ENCODE results near the gene IFNA13.

IFNA13 gene

GRCh38 chr9:21357479-21358460 is 10.1 kb downstream of the IFNA13 start:
- Histone ChIP-seq H3K9me3 (ENCODE audit: control insufficient read depth in 2 of 2, low read length in 2 of 2) (no peaks in the 10 kb centered on the region), H3K27me3 (ENCODE audit: control insufficient read depth in 1 of 2, insufficient read depth in 2 of 2, low read length in 2 of 2) (no peaks in the 10 kb centered on the region), H3K4me3 (ENCODE audit: low read length in 2 of 2) (no peak overlapping the region), H3K36me3 (ENCODE audit: control insufficient read depth in 2 of 2, insufficient read depth in 2 of 2, low read length in 2 of 2) (no peaks in the 10 kb centered on the region), H3K4me1 (ENCODE audit: control insufficient read depth, insufficient read depth, low read length) (no peaks in the 10 kb centered on the region), H3K9ac (ENCODE audit: low read length in 2 of 2) (no peak overlapping the region), H3K27ac (ENCODE audit: low read length) (no peak overlapping the region)

- H3K36me3 ChIP-seq (ENCODE audit: control insufficient read depth in 2 of 2, insufficient read depth in 2 of 2, low read length in 2 of 2) = no peaks in the 10 kb centered on the region
- H3K27me3 ChIP-seq (ENCODE audit: control insufficient read depth in 1 of 2, insufficient read depth in 2 of 2, low read length in 2 of 2) = no peaks in the 10 kb centered on the region
- no peaks in the 10 kb centered on the region for H3K9me3 ChIP-seq (ENCODE audit: control insufficient read depth in 2 of 2, low read length in 2 of 2)
- H3K27ac ChIP-seq (ENCODE audit: low read length) = no peak within 1 kb of the TSS
- no peaks in the 10 kb centered on the region for H3K4me1 ChIP-seq (ENCODE audit: control insufficient read depth, insufficient read depth, low read length)
- no peak within 1 kb of the TSS for H3K4me3 ChIP-seq (ENCODE audit: low read length in 2 of 2)
- H3K9ac ChIP-seq (ENCODE audit: low read length in 2 of 2) = no peak within 1 kb of the TSS
These were observed 17.1 kb downstream of the IFNA13 start, which contains the start of gene IFNA6 for GRCh38 chr9:21350787-21351186. Gene IFNA6 (minus strand): TSS chr9:21350887. CDS start chr9:21350887, 0 bp downstream.

- Histone ChIP-seq H3K36me3 (ENCODE audit: control insufficient read depth in 2 of 2, insufficient read depth in 2 of 2, low read length in 2 of 2) (no peaks in the 10 kb centered on the region), H3K9me3 (ENCODE audit: control insufficient read depth in 2 of 2, low read length in 2 of 2) (no peaks in the 10 kb centered on the region), H3K4me3 (ENCODE audit: low read length in 2 of 2) (no peak overlapping the region), H3K9ac (ENCODE audit: low read length in 2 of 2) (no peak overlapping the region), H3K27ac (ENCODE audit: low read length) (no peak overlapping the region), H3K27me3 (ENCODE audit: control insufficient read depth in 1 of 2, insufficient read depth in 2 of 2, low read length in 2 of 2) (no peaks in the 10 kb centered on the region), H3K4me1 (ENCODE audit: control insufficient read depth, insufficient read depth, low read length) (no peaks in the 10 kb centered on the region)
These were observed 19.4 kb downstream of the IFNA13 start for GRCh38 chr9:21348430-21348970.

- Histone ChIP-seq H3K36me3 (ENCODE audit: control insufficient read depth in 2 of 2, insufficient read depth in 2 of 2, low read length in 2 of 2) (no peaks in the 10 kb centered on the region), H3K27me3 (ENCODE audit: control insufficient read depth in 1 of 2, insufficient read depth in 2 of 2, low read length in 2 of 2) (no peaks in the 10 kb centered on the region), H3K4me1 (ENCODE audit: control insufficient read depth, insufficient read depth, low read length) (no peaks in the 10 kb centered on the region), H3K9me3 (ENCODE audit: control insufficient read depth in 2 of 2, low read length in 2 of 2) (no peaks in the 10 kb centered on the region), H3K27ac (ENCODE audit: low read length) (no peak overlapping the region), H3K9ac (ENCODE audit: low read length in 2 of 2) (no peak overlapping the region), H3K4me3 (ENCODE audit: low read length in 2 of 2) (no peak overlapping the region)
These were observed 27.1 kb downstream of the IFNA13 start for GRCh38 chr9:21340735-21341134.

DNA sequence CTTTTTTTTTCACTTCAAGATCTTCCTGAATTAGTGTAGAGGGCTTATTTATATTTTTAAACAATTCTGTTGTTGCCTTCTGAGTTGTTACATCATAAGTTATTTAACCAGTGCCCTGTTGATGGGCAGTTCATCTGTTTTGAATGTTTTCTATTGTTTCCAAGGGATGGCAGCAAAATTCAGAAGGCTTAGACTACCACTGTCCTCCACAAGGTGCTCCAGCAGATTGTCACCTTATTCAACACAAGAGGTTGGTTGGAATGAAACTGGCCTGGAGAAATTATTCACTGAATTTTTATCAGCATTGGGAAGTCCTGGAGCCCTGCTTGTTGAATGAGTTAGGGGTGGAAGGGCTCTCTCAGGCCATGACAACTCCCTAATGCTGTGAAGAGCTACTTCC is 31.4 kb downstream of the IFNA13 start:
- Histone ChIP-seq H3K27ac (ENCODE audit: low read length) (no peak overlapping the region), H3K9ac (ENCODE audit: low read length in 2 of 2) (no peak overlapping the region), H3K4me3 (ENCODE audit: low read length in 2 of 2) (no peak overlapping the region), H3K36me3 (ENCODE audit: control insufficient read depth in 2 of 2, insufficient read depth in 2 of 2, low read length in 2 of 2) (peaks cover 0 to 6% of the 10 kb centered on the region in 2 donors), H3K27me3 (ENCODE audit: control insufficient read depth in 1 of 2, insufficient read depth in 2 of 2, low read length in 2 of 2) (no peaks in the 10 kb centered on the region), H3K4me1 (ENCODE audit: control insufficient read depth, insufficient read depth, low read length) (peaks cover 14% of the 10 kb centered on the region), H3K9me3 (ENCODE audit: control insufficient read depth in 2 of 2, low read length in 2 of 2) (no peaks in the 10 kb centered on the region)

DNA sequence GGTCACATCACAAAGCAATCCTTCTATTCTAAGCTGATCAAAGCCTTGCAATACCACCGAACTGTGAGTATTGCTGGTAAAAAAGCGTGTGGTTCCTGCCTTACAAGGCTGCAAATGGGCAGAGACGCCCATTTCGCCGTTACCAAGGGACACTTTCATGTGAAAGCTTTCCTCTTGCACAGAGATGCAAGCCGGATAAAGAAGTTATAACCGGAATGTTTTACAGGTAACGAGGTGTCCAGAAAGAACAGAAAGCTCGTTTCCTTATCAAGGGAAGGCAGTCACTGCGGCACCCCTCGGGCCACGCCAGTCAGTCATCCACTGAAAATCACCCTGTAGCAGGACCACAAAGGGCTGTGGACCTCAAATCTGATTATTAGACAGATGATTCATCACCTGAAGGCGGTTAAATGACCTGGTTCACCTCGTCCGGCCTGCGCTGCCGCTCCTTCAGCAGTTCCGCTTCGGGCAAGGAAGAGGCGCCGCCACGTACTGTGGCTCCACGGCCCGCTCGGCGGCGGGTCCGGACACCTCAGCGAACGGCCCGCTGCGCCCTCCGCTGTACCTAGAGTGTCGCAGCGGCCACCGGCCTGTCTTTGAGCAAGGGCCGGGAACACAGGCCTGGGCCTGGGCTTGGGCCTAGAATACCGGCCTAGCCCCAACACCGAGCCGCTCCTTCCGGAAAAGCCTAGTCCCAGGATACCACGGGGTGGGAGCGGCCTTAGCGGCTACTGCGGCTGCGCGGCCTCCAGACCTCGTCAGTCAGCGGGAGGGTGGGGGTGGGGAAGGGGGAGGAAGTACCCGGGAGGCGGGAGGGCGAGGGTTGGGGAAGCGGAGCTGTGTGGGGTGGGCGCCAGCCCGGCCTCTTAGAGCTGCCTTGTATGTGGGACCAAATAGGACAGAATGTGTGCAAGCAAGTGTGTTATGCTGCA is 32.9 kb downstream of the IFNA13 start, which contains the start of gene KLHL9:
Gene KLHL9, minus strand, starts transcription at position 704 of the 932 bp plus-strand sequence. Its CDS starts 545 bp downstream, at position 159.
- peaks cover 17% of the 10 kb centered on the region for H3K4me1 ChIP-seq (ENCODE audit: control insufficient read depth, insufficient read depth, low read length)
- peak within 1 kb of the TSS; percentile 82 for H3K27ac ChIP-seq (ENCODE audit: low read length)
- no peaks in the 10 kb centered on the region for H3K9me3 ChIP-seq (ENCODE audit: control insufficient read depth in 2 of 2, low read length in 2 of 2)
- H3K36me3 ChIP-seq (ENCODE audit: control insufficient read depth in 2 of 2, insufficient read depth in 2 of 2, low read length in 2 of 2) = peaks cover 0 to 6% of the 10 kb centered on the region in 2 donors
- peak within 1 kb of the TSS; percentile 93 to 99 for H3K9ac ChIP-seq (ENCODE audit: low read length in 2 of 2)
- no peaks in the 10 kb centered on the region for H3K27me3 ChIP-seq (ENCODE audit: control insufficient read depth in 1 of 2, insufficient read depth in 2 of 2, low read length in 2 of 2)
- peak within 1 kb of the TSS; percentile 93 to 97 for H3K4me3 ChIP-seq (ENCODE audit: low read length in 2 of 2)

DNA sequence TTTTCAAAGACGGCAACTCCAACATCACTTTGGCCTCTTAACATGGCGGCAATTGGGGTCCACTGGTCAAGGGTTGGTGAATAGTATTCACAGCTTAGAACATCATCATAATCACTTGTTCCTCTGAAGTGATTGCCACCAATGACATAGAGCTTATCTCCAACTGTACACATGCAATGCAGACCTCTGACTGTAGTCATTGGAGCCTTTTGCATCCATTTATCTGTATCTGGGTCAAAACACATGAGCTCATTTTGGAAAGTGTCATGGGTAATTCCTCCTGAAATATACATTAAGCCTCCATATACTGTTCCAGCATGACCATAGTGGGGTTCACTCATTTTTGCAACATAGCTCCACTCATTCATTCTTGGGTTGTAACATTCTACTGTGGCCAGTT is 34.6 kb downstream of the IFNA13 start:
- H3K36me3 ChIP-seq (ENCODE audit: control insufficient read depth in 2 of 2, insufficient read depth in 2 of 2, low read length in 2 of 2) = peaks cover 0 to 6% of the 10 kb centered on the region in 2 donors
- peak overlapping the region; percentile 93 to 97 for H3K4me3 ChIP-seq (ENCODE audit: low read length in 2 of 2)
- H3K27ac ChIP-seq (ENCODE audit: low read length) = no peak overlapping the region
- no peak overlapping the region for H3K9ac ChIP-seq (ENCODE audit: low read length in 2 of 2)
- no peaks in the 10 kb centered on the region for H3K27me3 ChIP-seq (ENCODE audit: control insufficient read depth in 1 of 2, insufficient read depth in 2 of 2, low read length in 2 of 2)
- peaks cover 17% of the 10 kb centered on the region for H3K4me1 ChIP-seq (ENCODE audit: control insufficient read depth, insufficient read depth, low read length)
- no peaks in the 10 kb centered on the region for H3K9me3 ChIP-seq (ENCODE audit: control insufficient read depth in 2 of 2, low read length in 2 of 2)

DNA sequence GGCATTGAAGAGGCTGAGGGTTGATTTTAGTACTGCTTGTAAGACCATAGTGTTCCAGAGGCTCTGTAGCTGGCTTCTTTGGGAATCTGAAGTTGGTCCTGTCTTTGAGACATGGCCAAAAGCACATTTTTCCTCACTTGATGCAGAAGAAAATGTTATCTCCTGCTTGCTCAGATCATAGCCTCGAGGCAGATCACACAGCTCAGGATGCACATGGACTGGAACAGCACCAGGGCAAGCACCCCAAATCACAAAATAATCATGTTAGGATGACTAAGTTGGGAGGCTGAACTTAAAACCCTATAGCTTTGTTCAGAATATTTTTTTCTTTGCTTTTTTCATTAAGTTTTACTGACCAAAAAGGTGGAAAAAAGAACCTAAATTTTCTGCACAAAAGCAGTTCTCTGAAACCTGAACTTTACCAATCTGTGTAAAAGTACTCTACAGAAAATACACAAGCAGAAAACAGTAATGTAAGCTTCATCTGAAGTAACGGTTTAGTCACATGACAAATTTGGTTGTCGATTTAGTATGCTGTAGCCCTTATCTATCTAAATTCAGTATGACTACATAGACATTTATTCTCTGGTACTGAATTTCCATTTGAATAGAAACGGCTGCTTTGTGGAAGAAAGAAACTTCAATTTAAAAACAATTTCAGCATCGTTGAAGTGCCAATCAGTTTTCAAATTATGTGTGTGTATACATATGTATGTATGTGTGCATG is 36.0 kb downstream of the IFNA13 start:
- H3K9ac ChIP-seq (ENCODE audit: low read length in 2 of 2) = peak overlapping the region; percentile 4 to 21

DNA sequence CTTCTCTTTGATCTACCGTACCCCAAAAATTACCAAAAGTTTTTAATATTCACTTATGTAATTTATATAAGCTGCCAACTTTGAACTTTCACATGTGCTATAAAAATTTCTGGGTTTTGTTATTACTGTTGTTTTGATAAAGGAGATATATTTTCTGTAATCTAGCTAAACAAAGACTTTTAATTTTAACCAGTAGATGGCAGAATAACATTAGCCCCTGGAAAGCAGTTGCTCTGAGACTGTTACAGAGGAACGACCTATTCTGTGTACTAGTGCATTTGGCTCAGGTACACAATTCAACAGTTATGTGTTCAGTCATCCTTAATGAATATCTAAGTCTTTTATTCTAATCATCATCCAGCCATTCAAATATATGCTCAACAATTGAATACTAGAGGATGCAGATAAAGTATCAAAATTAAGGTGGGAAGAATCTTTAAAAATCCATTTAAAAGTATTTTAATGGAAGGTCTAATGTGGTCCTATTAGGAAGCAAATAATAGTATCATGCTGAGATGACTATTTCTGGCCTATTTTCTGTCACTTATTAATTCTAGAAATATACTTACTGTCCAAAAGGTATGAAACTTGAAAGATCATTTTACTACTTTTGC is 41.2 kb downstream of the IFNA13 start:
- Histone ChIP-seq H3K9me3 (ENCODE audit: control insufficient read depth in 2 of 2, low read length in 2 of 2) (no peaks in the 10 kb centered on the region), H3K4me3 (ENCODE audit: low read length in 2 of 2) (no peak overlapping the region), H3K27me3 (ENCODE audit: control insufficient read depth in 1 of 2, insufficient read depth in 2 of 2, low read length in 2 of 2) (no peaks in the 10 kb centered on the region), H3K4me1 (ENCODE audit: control insufficient read depth, insufficient read depth, low read length) (peaks cover 3% of the 10 kb centered on the region), H3K9ac (ENCODE audit: low read length in 2 of 2) (no peak overlapping the region), H3K27ac (ENCODE audit: low read length) (no peak overlapping the region), H3K36me3 (ENCODE audit: control insufficient read depth in 2 of 2, insufficient read depth in 2 of 2, low read length in 2 of 2) (peaks cover 2 to 9% of the 10 kb centered on the region in 2 donors)

More for the DNA sequence above, 36.0 kb downstream of the IFNA13 start:
- Histone ChIP-seq H3K36me3 (ENCODE audit: control insufficient read depth in 2 of 2, insufficient read depth in 2 of 2, low read length in 2 of 2) (peaks cover 0 to 6% of the 10 kb centered on the region in 2 donors), H3K27me3 (ENCODE audit: control insufficient read depth in 1 of 2, insufficient read depth in 2 of 2, low read length in 2 of 2) (no peaks in the 10 kb centered on the region), H3K9me3 (ENCODE audit: control insufficient read depth in 2 of 2, low read length in 2 of 2) (no peaks in the 10 kb centered on the region), H3K27ac (ENCODE audit: low read length) (no peak overlapping the region), H3K4me3 (ENCODE audit: low read length in 2 of 2) (peak overlapping the region in 1 of 2 donors; percentile 29), H3K4me1 (ENCODE audit: control insufficient read depth, insufficient read depth, low read length) (peaks cover 17% of the 10 kb centered on the region)
